ENCODE data around the gene NIPSNAP3A.
"Not testable (repeated sequence)": the region's sequence is repeated elsewhere in the genome, so short reads cannot be mapped to it uniquely, and the experiment has no call there.

The NIPSNAP3A gene

GRCh38 chr9:104747565-104748358 is at the start of gene NIPSNAP3A:
NIPSNAP3A (plus strand) TSS chr9:104747683; CDS start chr9:104747793, 110 bp downstream.
- DNase-seq (ENCODE audit: low read depth in 2 of 2) = peak; percentile 75 to 80

GRCh38 chr9:104700306-104700705 is 47.2 kb upstream of the NIPSNAP3A start:
- no peak for DNase-seq (ENCODE audit: low read depth in 2 of 2)

GRCh38 chr9:104708737-104709136 is 38.7 kb upstream of the NIPSNAP3A start:
- not testable (repeated sequence) for DNase-seq (ENCODE audit: low read depth in 2 of 2)

- DNase-seq (ENCODE audit: low read depth in 2 of 2) = no peak
Measured at GRCh38 chr9:104711604-104712003, 35.9 kb upstream of the NIPSNAP3A start.

- no peak for DNase-seq (ENCODE audit: low read depth in 2 of 2)
Measured at GRCh38 chr9:104725014-104725413, 22.5 kb upstream of the NIPSNAP3A start.

- DNase-seq (ENCODE audit: low read depth in 2 of 2) = no peak
Measured at GRCh38 chr9:104738452-104738851, 9.0 kb upstream of the NIPSNAP3A start.

GRCh38 chr9:104740621-104741020 is 6.9 kb upstream of the NIPSNAP3A start:
- no peak for DNase-seq (ENCODE audit: low read depth in 2 of 2)

GRCh38 chr9:104743376-104743985 is 4.0 kb upstream of the NIPSNAP3A start:
- no peak for DNase-seq (ENCODE audit: low read depth in 2 of 2)

GRCh38 chr9:104745852-104746251 is 1.6 kb upstream of the NIPSNAP3A start:
- no peak for DNase-seq (ENCODE audit: low read depth in 2 of 2)

- DNase-seq (ENCODE audit: low read depth in 2 of 2) = no peak
Measured at GRCh38 chr9:104746285-104746684, 1.2 kb upstream of the NIPSNAP3A start.

GRCh38 chr9:104746798-104747197 is 685 bp upstream of the NIPSNAP3A start:
- no peak for DNase-seq (ENCODE audit: low read depth in 2 of 2)

- no peak for DNase-seq (ENCODE audit: low read depth in 2 of 2)
Measured at GRCh38 chr9:104747245-104747564, 278 bp upstream of the NIPSNAP3A start.

GRCh38 chr9:104748359-104749031 is 1.0 kb downstream of the NIPSNAP3A start:
- DNase-seq (ENCODE audit: low read depth in 2 of 2) = no peak

GRCh38 chr9:104750185-104750767 is 2.8 kb downstream of the NIPSNAP3A start:
- no peak for DNase-seq (ENCODE audit: low read depth in 2 of 2)

GRCh38 chr9:104758974-104759373 is 11.5 kb downstream of the NIPSNAP3A start:
- no peak for DNase-seq (ENCODE audit: low read depth in 2 of 2)

GRCh38 chr9:104765138-104765537 is 17.7 kb downstream of the NIPSNAP3A start:
- DNase-seq (ENCODE audit: low read depth in 2 of 2) = no peak

GRCh38 chr9:104766025-104766424 is 18.5 kb downstream of the NIPSNAP3A start:
- no peak for DNase-seq (ENCODE audit: low read depth in 2 of 2)

GRCh38 chr9:104767507-104767906 is 20.0 kb downstream of the NIPSNAP3A start:
- no peak for DNase-seq (ENCODE audit: low read depth in 2 of 2)

- DNase-seq (ENCODE audit: low read depth in 2 of 2) = not testable (repeated sequence)
Measured at GRCh38 chr9:104769029-104769428, 21.5 kb downstream of the NIPSNAP3A start.

GRCh38 chr9:104769655-104770054 is 22.2 kb downstream of the NIPSNAP3A start:
- no peak for DNase-seq (ENCODE audit: low read depth in 2 of 2)

GRCh38 chr9:104772714-104773510 is 25.4 kb downstream of the NIPSNAP3A start:
- no peak for DNase-seq (ENCODE audit: low read depth in 2 of 2)

- DNase-seq (ENCODE audit: low read depth in 2 of 2) = no peak
Measured at GRCh38 chr9:104774132-104774531, 26.6 kb downstream of the NIPSNAP3A start.
